ENCODE results near the gene KLHDC4. TPM values are rescaled to one million over a fixed set of nuclear protein-coding genes. Genes with fewer than 3 reads are reported as not detected.

Gene KLHDC4
- total and polyA plus RNA-seq, 2 donors (not counting 1 experiment from before 2014, with no cell fraction given), result 51.3 to 90.8 TPM

DNA sequence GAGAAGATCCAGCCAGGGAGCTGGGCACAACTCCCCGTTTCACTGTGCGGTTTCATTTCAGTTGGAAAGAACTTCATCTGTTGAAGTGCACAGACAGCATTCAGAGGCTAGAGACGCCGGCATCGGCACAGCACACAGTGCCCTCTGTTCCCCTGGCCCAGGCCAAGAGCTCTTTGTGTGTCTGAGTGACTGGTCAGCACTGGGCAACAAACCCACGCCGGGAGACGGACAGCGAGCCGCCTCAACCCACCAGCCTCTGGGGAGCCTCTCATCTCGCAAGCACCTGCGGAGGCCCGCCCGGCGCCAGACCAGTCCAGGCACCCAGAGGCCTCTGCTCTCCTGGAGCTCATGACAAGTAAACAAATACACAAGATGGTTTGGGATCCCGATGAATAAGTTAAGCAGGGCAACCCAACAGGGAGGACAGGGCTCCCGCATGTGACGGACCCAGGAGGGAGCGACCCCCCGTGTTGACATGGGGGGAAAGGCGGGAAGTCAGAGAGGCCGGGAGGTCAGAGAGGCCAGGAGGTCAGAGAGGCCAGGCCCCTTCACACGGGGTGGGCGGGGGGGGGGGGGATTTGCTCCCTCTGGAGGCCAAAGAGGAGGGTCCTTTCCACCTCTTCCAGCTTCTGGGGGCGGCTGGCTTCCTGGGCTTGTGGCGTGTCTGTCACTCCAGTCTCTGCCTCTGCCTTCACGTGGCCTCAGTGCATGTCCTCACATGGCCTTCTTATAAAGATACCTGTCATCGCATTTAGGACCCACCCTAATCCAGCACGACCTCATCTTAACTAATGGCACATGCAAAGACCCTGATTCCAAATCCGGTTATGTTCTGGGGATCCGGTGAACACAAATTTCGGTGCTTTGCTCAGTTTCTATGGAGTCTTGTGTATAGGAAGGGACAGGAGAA lies 25.8 kb upstream of the KLHDC4 start:
- H3K9me3 ChIP-seq (ENCODE audit: control extremely low read depth in 1 of 3, control insufficient read depth in 2 of 3, insufficient read depth in 1 of 3, low read length in 2 of 3), result no peaks in the 10 kb centered on the region
- no peak overlapping the region for H3K4me2 ChIP-seq (replicated peaks; ENCODE audit: low read depth, low read length, poor library complexity, severe bottlenecking)
- H3K9me3 Mint-ChIP-seq (ENCODE audit: insufficient read depth), result no peaks in the 10 kb centered on the region
- POLR2A ChIA-PET, result interaction anchor here (0.6 kb wide), 1 partner anchor 18 kb away, joined by 3 read pairs; no protein-coding TSS in a partner anchor
- H3K79me2 ChIP-seq (ENCODE audit: control insufficient read depth, insufficient read depth, low read length), result no peaks in the 10 kb centered on the region
- no peak for DNase-seq
- H3K27me3 Mint-ChIP-seq, result no peaks in the 10 kb centered on the region
- no peaks in the 10 kb centered on the region for H3K4me1 ChIP-seq (ENCODE audit: control insufficient read depth in 2 of 2, insufficient read depth in 2 of 2, low read length in 2 of 2)
- intact Hi-C loops (cut with micrococcal nuclease), result no loop called here
- whole genome bisulfite sequencing (ENCODE audit: insufficient coverage), result 94% methylated on average over 20 of the region's 32 CpGs
- no peak overlapping the region for H3K9ac ChIP-seq (ENCODE audit: low read length)
- no peak overlapping the region for H3K27ac ChIP-seq (ENCODE audit: low read length in 2 of 2)
- no peak for ATAC-seq (ENCODE audit: low read depth)
- no peaks in the 10 kb centered on the region for H3K4me1 Mint-ChIP-seq
- H4K20me1 ChIP-seq (ENCODE audit: control insufficient read depth, insufficient read depth, low read length, poor library complexity, severe bottlenecking), result no peaks in the 10 kb centered on the region
- no peaks in the 10 kb centered on the region for H3K27me3 ChIP-seq (replicated peaks in 1 of 4; ENCODE audit: control extremely low read depth in 1 of 4, control insufficient read depth in 3 of 4, insufficient read depth in 4 of 4, low read length in 3 of 4)
- no peak for TF ChIP-seq EZH2 (IDR thresholded peaks at IDR 0.05; ENCODE audit: borderline replicate concordance, insufficient read depth, low read depth, low read length, poor library complexity, severe bottlenecking)
- TF ChIP-seq, protein P1, sequence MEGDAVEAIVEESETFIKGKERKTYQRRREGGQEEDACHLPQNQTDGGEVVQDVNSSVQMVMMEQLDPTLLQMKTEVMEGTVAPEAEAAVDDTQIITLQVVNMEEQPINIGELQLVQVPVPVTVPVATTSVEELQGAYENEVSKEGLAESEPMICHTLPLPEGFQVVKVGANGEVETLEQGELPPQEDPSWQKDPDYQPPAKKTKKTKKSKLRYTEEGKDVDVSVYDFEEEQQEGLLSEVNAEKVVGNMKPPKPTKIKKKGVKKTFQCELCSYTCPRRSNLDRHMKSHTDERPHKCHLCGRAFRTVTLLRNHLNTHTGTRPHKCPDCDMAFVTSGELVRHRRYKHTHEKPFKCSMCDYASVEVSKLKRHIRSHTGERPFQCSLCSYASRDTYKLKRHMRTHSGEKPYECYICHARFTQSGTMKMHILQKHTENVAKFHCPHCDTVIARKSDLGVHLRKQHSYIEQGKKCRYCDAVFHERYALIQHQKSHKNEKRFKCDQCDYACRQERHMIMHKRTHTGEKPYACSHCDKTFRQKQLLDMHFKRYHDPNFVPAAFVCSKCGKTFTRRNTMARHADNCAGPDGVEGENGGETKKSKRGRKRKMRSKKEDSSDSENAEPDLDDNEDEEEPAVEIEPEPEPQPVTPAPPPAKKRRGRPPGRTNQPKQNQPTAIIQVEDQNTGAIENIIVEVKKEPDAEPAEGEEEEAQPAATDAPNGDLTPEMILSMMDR (IDR thresholded peaks at IDR 0.05), result no peak
- H3K4me3 Mint-ChIP-seq, result no peak overlapping the region
- CTCF ChIA-PET, result interaction anchor here (0.9 to 4.1 kb wide), 3 partner anchors 11 to 84 kb away, joined by 3 to 23 read pairs (median 18); no protein-coding TSS in a partner anchor
- no peak overlapping the region for H3K27ac Mint-ChIP-seq
- H3K36me3 ChIP-seq (replicated peaks in 1 of 2; ENCODE audit: control extremely low read depth in 1 of 2, control insufficient read depth in 1 of 2, extremely low read depth in 1 of 2, insufficient read depth in 2 of 2, low read length in 1 of 2), result no peaks in the 10 kb centered on the region
- H2AFZ ChIP-seq (ENCODE audit: insufficient read depth, low read depth, low read length, poor library complexity, severe bottlenecking), result no peak overlapping the region
- no peak overlapping the region for H3K4me3 ChIP-seq (ENCODE audit: control extremely low read depth in 1 of 5, extremely low read depth in 1 of 5, insufficient read depth in 1 of 5, low read depth in 2 of 5, low read length in 4 of 5)

Measured in B cell (primary cell).